Effector memory CD8-positive, alpha-beta T cell (primary cell): Measurements from ENCODE around the gene MYL3.
A peak's percentile ranks its signal among the peaks of the same experiment; 100 is the strongest.

Experiments
- ATAC-seq: fragments of 150-1000 bp; cut with Tn5 transposase; replicated peaks from 2 replicates; pipeline ENCODE4 v1.10.0; 2021; ENCODE audit warnings: mild to moderate bottlenecking, moderate library complexity
- DNase-seq, 3 experiments: peaks; one replicate each; pipeline ENCODE4 v3.0.0; 2021
- H3K27ac Mint-ChIP-seq, 2 donors: one replicate each; pipeline ENCODE4 v1.8.0; 2022; ENCODE audit warnings: mild to moderate bottlenecking in 2 of 2, mixed read lengths in 2 of 2, moderate library complexity in 2 of 2
- H3K27me3 Mint-ChIP-seq, 2 donors: one replicate each; pipeline ENCODE4 v1.8.0; 2022; ENCODE audit warnings: mixed read lengths in 2 of 2
- H3K36me3 Mint-ChIP-seq: one replicate; pipeline ENCODE4 v1.8.0; 2022; ENCODE audit warnings: mild to moderate bottlenecking, moderate library complexity, mixed read lengths; ENCODE audit not compliant: insufficient read depth
- H3K4me1 Mint-ChIP-seq, 2 donors: one replicate each; pipeline ENCODE4 v1.8.0; 2022; ENCODE audit warnings: low read depth in 2 of 2, mixed read lengths in 2 of 2
- H3K4me3 Mint-ChIP-seq, 2 donors: one replicate each; pipeline ENCODE4 v1.8.0; 2022; ENCODE audit warnings: mild to moderate bottlenecking in 2 of 2, mixed read lengths in 2 of 2, moderate library complexity in 2 of 2
- H3K9me3 Mint-ChIP-seq, 2 donors: one replicate each; pipeline ENCODE4 v1.8.0; 2022; ENCODE audit warnings: mixed read lengths in 2 of 2

MYL3 gene

GRCh38 chr3:46884427-46884826, 21.2 kb upstream of the MYL3 start:
- peaks cover 30 to 65% of the 10 kb centered on the region in 2 donors for H3K27me3 Mint-ChIP-seq
- H3K27ac Mint-ChIP-seq, result no peak overlapping the region
- ATAC-seq (no peak), DNase-seq (no peak)
- no peaks in the 10 kb centered on the region for H3K9me3 Mint-ChIP-seq
- peaks cover 8 to 13% of the 10 kb centered on the region in 2 donors for H3K4me1 Mint-ChIP-seq
- H3K36me3 Mint-ChIP-seq, result no peaks in the 10 kb centered on the region
- H3K4me3 Mint-ChIP-seq, result no peak overlapping the region

DNA sequence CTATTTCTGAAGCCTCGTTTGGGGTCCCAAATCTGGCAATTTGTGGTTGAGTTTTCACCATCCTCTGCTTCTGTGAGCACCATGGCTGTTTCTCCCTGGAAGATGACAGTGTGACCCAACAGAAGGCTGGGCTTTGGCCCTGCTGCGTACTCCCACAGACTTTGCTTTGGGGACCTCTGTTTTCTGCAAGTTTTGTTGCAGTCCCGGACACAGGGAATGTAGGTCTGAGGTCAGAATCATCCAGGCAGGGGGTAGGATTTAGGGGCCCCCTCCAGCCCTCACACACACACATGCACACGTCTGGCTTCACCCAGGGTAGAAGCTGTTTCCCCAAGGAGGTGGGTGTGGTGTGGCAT, 20.6 kb upstream of the MYL3 start:
- no peak overlapping the region for H3K27ac Mint-ChIP-seq
- H3K27me3 Mint-ChIP-seq, result peaks cover 30 to 66% of the 10 kb centered on the region in 2 donors
- H3K9me3 Mint-ChIP-seq, result no peaks in the 10 kb centered on the region
- H3K4me3 Mint-ChIP-seq, result peak overlapping the region; percentile 68 to 72
- H3K4me1 Mint-ChIP-seq, result peaks cover 8 to 13% of the 10 kb centered on the region in 2 donors
- no peaks in the 10 kb centered on the region for H3K36me3 Mint-ChIP-seq
- ATAC-seq, result no peak
- DNase-seq, result no peak

DNA sequence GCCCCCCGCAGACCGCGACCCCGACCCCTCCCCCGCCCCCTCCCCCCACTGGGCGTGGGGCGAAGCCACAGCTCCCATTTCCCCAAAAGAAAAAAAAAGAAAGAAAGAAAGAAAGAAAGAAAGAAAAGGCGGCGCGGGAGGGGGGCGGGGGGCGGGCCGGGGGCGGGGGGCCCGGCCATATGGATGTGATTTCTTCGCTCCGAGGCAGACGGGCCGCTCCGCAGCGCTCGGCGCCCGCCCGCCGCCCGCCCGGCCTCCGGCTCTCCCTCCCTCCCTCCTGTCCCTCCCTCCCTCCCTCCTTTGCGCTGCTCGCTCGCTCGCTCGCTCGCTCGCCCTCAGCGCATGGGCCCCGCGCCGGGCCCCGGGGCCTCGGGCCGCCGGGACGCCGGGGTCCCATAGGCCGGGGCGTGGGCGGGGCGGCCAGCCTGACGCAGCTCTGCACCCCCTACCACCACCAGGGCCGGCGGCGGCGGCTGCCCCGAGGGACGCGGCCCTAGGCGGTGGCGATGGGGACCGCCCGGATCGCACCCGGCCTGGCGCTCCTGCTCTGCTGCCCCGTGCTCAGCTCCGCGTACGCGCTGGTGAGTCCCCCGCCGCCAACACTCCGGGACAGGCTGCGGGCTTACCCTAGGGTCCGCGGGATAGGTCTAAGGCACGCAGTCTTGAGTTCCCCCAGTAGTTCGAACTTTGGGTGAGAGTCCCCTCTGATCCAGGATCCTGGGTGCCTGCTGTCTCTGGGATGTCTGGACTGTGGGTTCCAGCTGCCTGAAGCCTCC, 20.0 kb upstream of the MYL3 start:
- ATAC-seq, result peak; percentile 60
- Mint-ChIP-seq H3K9me3 (no peaks in the 10 kb centered on the region), H3K27me3 (peaks cover 30 to 70% of the 10 kb centered on the region in 2 donors), H3K36me3 (no peaks in the 10 kb centered on the region), H3K4me3 (peak overlapping the region; percentile 72 to 76), H3K27ac (no peak overlapping the region), H3K4me1 (peaks cover 8 to 13% of the 10 kb centered on the region in 2 donors)
- no peak for DNase-seq

- DNase-seq, result no peak
- Mint-ChIP-seq H3K9me3 (no peaks in the 10 kb centered on the region), H3K27me3 (peaks cover 30 to 70% of the 10 kb centered on the region in 2 donors), H3K4me1 (peaks cover 8 to 13% of the 10 kb centered on the region in 2 donors), H3K36me3 (no peaks in the 10 kb centered on the region), H3K27ac (no peak overlapping the region), H3K4me3 (peak overlapping the region; percentile 72 to 76)
- ATAC-seq, result peak; percentile 30
These were observed 19.3 kb upstream of the MYL3 start for GRCh38 chr3:46882377-46883053.

- Mint-ChIP-seq H3K9me3 (no peaks in the 10 kb centered on the region), H3K4me3 (peak overlapping the region; percentile 76 to 83), H3K36me3 (no peaks in the 10 kb centered on the region), H3K27me3 (peaks cover 30 to 70% of the 10 kb centered on the region in 2 donors), H3K4me1 (peaks cover 8 to 13% of the 10 kb centered on the region in 2 donors), H3K27ac (no peak overlapping the region)
- ATAC-seq (peak; percentile 45), DNase-seq (peak in 1 of 3 experiments; percentile 18)
These were observed 18.5 kb upstream of the MYL3 start for GRCh38 chr3:46881596-46882376.

GRCh38 chr3:46880884-46881595, 17.8 kb upstream of the MYL3 start:
- Mint-ChIP-seq H3K27me3 (peaks cover 30 to 68% of the 10 kb centered on the region in 2 donors), H3K27ac (no peak overlapping the region)
- no peak for ATAC-seq

DNA sequence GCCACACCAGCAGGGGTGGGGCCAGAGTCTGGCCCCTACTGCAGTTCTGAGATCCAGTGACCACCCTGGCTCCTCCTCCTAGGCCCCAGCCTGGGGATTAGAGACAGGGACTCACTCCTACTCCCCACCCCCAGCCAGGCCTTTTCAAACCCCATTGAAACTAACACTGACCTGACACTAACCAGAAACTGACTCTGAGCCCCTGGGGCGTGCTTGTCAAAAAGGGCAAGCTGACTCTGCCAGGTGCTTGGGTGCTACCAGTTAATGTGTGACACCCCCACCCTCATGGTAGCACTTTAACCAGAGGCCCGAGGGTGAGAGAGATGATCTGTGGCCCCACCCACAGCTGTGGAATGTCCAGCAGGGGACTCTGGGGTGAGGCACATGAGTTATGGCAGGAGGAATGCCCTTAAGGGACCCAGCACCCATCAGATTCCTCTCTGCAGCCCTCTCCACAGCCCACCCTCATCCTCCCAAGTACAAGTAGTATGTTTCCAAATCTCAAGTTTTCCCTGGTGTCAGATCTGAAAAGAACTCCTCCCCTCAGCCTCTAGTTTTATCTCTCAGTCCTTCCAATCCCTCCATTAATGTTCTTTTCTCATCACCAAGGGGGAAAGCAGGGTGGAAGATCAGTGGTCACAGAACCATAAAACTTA, 15.7 kb upstream of the MYL3 start:
- Mint-ChIP-seq H3K27ac (no peak overlapping the region), H3K27me3 (peaks cover 24 to 51% of the 10 kb centered on the region in 2 donors), H3K4me3 (no peak overlapping the region), H3K36me3 (no peaks in the 10 kb centered on the region), H3K9me3 (no peaks in the 10 kb centered on the region), H3K4me1 (peaks cover 8 to 13% of the 10 kb centered on the region in 2 donors)
- ATAC-seq (no peak), DNase-seq (no peak)

More at GRCh38 chr3:46880884-46881595, 17.8 kb upstream of the MYL3 start:
- H3K36me3 Mint-ChIP-seq, result no peaks in the 10 kb centered on the region
- peak overlapping the region; percentile 76 to 83 for H3K4me3 Mint-ChIP-seq
- peaks cover 8 to 13% of the 10 kb centered on the region in 2 donors for H3K4me1 Mint-ChIP-seq
- DNase-seq, result no peak
- H3K9me3 Mint-ChIP-seq, result no peaks in the 10 kb centered on the region

GRCh38 chr3:46877406-46878125, 14.3 kb upstream of the MYL3 start, which contains the start of gene PTH1R:
Gene PTH1R, plus strand, starts transcription at chr3:46877721. Its CDS starts 5,839 bp downstream, at chr3:46883560.
- H3K27ac Mint-ChIP-seq, result no peak within 1 kb of the TSS
- H3K9me3 Mint-ChIP-seq, result no peaks in the 10 kb centered on the region
- H3K36me3 Mint-ChIP-seq, result no peaks in the 10 kb centered on the region
- ATAC-seq (no peak), DNase-seq (no peak)
- H3K4me3 Mint-ChIP-seq, result no peak within 1 kb of the TSS
- peaks cover 6 to 13% of the 10 kb centered on the region in 2 donors for H3K4me1 Mint-ChIP-seq
- peaks cover 21 to 58% of the 10 kb centered on the region in 2 donors for H3K27me3 Mint-ChIP-seq

GRCh38 chr3:46876313-46877300, 13.4 kb upstream of the MYL3 start:
- Mint-ChIP-seq H3K27me3 (peaks cover 21 to 59% of the 10 kb centered on the region in 2 donors), H3K4me1 (peaks cover 3 to 8% of the 10 kb centered on the region in 2 donors)
- no peak for DNase-seq

GRCh38 chr3:46875560-46875959, 12.3 kb upstream of the MYL3 start:
- Mint-ChIP-seq H3K27ac (no peak overlapping the region), H3K4me3 (no peak overlapping the region), H3K9me3 (no peaks in the 10 kb centered on the region), H3K27me3 (peaks cover 23 to 59% of the 10 kb centered on the region in 2 donors), H3K36me3 (no peaks in the 10 kb centered on the region), H3K4me1 (peaks cover 3 to 6% of the 10 kb centered on the region in 2 donors)
- ATAC-seq, result no peak
- DNase-seq, result no peak

More at GRCh38 chr3:46876313-46877300, 13.4 kb upstream of the MYL3 start:
- H3K36me3 Mint-ChIP-seq, result no peaks in the 10 kb centered on the region
- ATAC-seq, result no peak
- no peaks in the 10 kb centered on the region for H3K9me3 Mint-ChIP-seq
- H3K27ac Mint-ChIP-seq, result no peak overlapping the region
- no peak overlapping the region for H3K4me3 Mint-ChIP-seq

- ATAC-seq (no peak), DNase-seq (no peak)
- H3K4me3 Mint-ChIP-seq, result no peak overlapping the region
- H3K9me3 Mint-ChIP-seq, result no peaks in the 10 kb centered on the region
- no peaks in the 10 kb centered on the region for H3K36me3 Mint-ChIP-seq
- no peaks in the 10 kb centered on the region for H3K4me1 Mint-ChIP-seq
- no peak overlapping the region for H3K27ac Mint-ChIP-seq
- H3K27me3 Mint-ChIP-seq, result peaks cover 16 to 59% of the 10 kb centered on the region in 2 donors
These were observed 11.2 kb upstream of the MYL3 start for GRCh38 chr3:46874430-46874829.
